Stimulated activated naive B cell treated with anti-CD40 and anti-IgM and Interleukin-4, amounts not matched to agents 10 μg/mL and 1 μg/mL and 100 μg/mL, for 72 hours (primary cell): ENCODE results near the gene RCAN2.

ENCODE experiments used
- ATAC-seq, 2 donors: fragments of 150-1000 bp; cut with Tn5 transposase; replicated peaks; 2 replicates each; pipeline ENCODE4 v1.10.0; 2021; ENCODE audit warnings: moderate library complexity in 1 of 2
- DNase-seq: peaks from one replicate; pipeline ENCODE4 v3.0.0; 2021
- H3K27ac Mint-ChIP-seq: one replicate; pipeline ENCODE4 v1.8.0; 2022; ENCODE audit warnings: mild to moderate bottlenecking, mixed read lengths
- H3K27me3 Mint-ChIP-seq, 2 donors: one replicate each; pipeline ENCODE4 v1.8.0; 2022; ENCODE audit warnings: mixed read lengths in 2 of 2
- H3K36me3 Mint-ChIP-seq, 2 donors: one replicate each; pipeline ENCODE4 v1.8.0; 2022; ENCODE audit warnings: mixed read lengths in 2 of 2, mild to moderate bottlenecking in 1 of 2
- H3K4me1 Mint-ChIP-seq, 2 donors: one replicate each; pipeline ENCODE4 v1.8.0; 2022; ENCODE audit warnings: mixed read lengths in 2 of 2, mild to moderate bottlenecking in 1 of 2
- H3K4me3 Mint-ChIP-seq, 2 donors: one replicate each; pipeline ENCODE4 v1.8.0; 2022; ENCODE audit warnings: mild to moderate bottlenecking in 2 of 2, mixed read lengths in 2 of 2, moderate library complexity in 1 of 2
- H3K9me3 Mint-ChIP-seq, 2 donors: one replicate each; pipeline ENCODE4 v1.8.0; 2022; ENCODE audit warnings: mixed read lengths in 2 of 2, mild to moderate bottlenecking in 1 of 2

RCAN2 gene

GRCh38 chr6:46234156-46234556 is 257.1 kb downstream of the RCAN2 start:
- H3K27ac Mint-ChIP-seq, result no peak overlapping the region
- no peak for ATAC-seq
- H3K36me3 Mint-ChIP-seq, result peaks cover 4% of the 10 kb centered on the region in 2 donors
- no peak for DNase-seq
- peaks cover 24 to 27% of the 10 kb centered on the region in 2 donors for H3K27me3 Mint-ChIP-seq
- H3K4me3 Mint-ChIP-seq, result no peak overlapping the region
- peaks cover 8 to 10% of the 10 kb centered on the region in 2 donors for H3K9me3 Mint-ChIP-seq
- no peaks in the 10 kb centered on the region for H3K4me1 Mint-ChIP-seq

GRCh38 chr6:46233129-46233528 is 258.1 kb downstream of the RCAN2 start:
- peaks cover 24 to 27% of the 10 kb centered on the region in 2 donors for H3K27me3 Mint-ChIP-seq
- peaks cover 4 to 6% of the 10 kb centered on the region in 2 donors for H3K36me3 Mint-ChIP-seq
- no peak overlapping the region for H3K27ac Mint-ChIP-seq
- DNase-seq, result no peak
- no peak overlapping the region for H3K4me3 Mint-ChIP-seq
- peaks cover 11 to 12% of the 10 kb centered on the region in 2 donors for H3K9me3 Mint-ChIP-seq
- no peak for ATAC-seq
- H3K4me1 Mint-ChIP-seq, result no peaks in the 10 kb centered on the region

- Mint-ChIP-seq H3K36me3 (peaks cover 2 to 3% of the 10 kb centered on the region in 2 donors), H3K4me3 (no peak overlapping the region), H3K27me3 (peaks cover 0 to 14% of the 10 kb centered on the region in 2 donors), H3K4me1 (peaks cover 35 to 63% of the 10 kb centered on the region in 2 donors), H3K9me3 (peaks cover 0 to 2% of the 10 kb centered on the region in 2 donors), H3K27ac (peak overlapping the region; percentile 22)
- no peak for ATAC-seq
- no peak for DNase-seq
Observed at GRCh38 chr6:46222286-46222685, 269.0 kb downstream of the RCAN2 start.

DNA sequence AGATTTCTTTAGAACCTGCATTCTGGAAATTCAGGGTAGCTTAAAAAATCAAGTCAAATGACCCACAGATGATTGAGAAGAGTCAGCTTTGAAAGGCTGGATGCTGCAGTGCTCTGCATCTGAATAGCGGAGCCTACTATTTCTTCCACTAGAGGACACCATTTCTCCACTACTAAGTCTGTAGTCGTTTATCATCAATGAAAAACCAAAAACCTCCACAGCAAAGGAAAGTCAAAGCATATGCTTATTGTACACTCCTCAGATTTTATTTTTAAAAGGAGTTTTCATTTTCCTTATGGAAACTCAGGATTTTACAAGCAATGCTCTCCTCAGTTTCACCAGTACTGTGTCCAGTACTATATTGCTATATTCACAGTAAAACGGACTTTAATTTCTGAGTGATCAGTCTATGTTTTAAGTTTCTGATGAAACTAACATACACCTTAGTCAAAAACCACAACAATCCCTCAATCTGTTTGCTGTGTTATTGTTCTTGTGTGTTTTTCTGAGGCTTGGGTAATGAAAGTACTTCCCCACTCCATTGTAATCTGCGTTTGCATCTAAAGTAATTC is 269.9 kb downstream of the RCAN2 start:
- peak overlapping the region; percentile 55 to 68 for H3K4me3 Mint-ChIP-seq
- H3K4me1 Mint-ChIP-seq, result peaks cover 43 to 65% of the 10 kb centered on the region in 2 donors
- H3K27me3 Mint-ChIP-seq, result peaks cover 0 to 14% of the 10 kb centered on the region in 2 donors
- peaks cover 0 to 2% of the 10 kb centered on the region in 2 donors for H3K9me3 Mint-ChIP-seq
- peaks cover 2 to 3% of the 10 kb centered on the region in 2 donors for H3K36me3 Mint-ChIP-seq
- DNase-seq (no peak), ATAC-seq (peak; percentile 54 to 61)
- H3K27ac Mint-ChIP-seq, result peak overlapping the region; percentile 97

DNA sequence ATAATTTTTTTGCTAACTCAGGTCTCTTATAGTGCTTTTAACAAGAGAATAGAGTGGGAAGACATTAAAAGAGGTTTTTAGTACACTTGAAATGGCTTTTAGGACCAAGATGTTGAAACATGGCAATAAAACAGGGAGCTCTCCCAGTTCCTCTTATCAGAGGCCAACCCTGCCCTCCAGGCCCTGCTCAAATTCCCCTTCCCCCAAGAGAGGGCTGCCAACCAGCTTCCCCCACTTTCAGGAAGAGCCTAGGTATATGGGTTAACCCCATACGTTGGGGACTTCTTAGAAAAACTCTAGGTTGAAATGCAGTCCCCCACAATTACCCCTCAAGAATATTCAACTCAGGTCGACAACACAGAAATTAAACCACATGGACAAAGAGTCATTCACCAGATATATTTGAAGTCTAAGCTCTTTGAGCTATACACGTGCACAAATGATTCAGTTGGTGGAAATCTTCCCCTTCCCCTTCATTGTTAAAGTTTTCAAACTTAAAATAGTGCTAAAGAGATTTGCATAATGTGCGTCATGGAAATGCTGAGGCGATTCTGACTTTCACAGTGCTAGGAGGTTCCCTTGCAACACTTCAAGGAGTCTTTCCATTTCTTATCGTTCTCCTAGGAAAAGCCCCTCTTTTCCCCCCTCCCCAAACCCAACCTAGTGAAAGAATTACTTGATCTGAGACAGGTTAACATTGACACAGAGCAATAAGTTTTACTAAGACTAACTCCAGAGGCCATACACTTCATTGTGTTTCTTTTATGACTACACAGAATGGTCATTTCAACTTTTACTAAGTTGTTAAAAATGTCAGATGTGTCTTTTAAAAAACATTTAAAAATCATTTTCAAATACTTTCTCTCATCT is 270.7 kb downstream of the RCAN2 start:
- ATAC-seq (peak; percentile 65 to 73), DNase-seq (peak; percentile 71)
- Mint-ChIP-seq H3K4me1 (peaks cover 41 to 62% of the 10 kb centered on the region in 2 donors), H3K36me3 (peaks cover 2 to 3% of the 10 kb centered on the region in 2 donors), H3K27ac (peak overlapping the region; percentile 97), H3K9me3 (peaks cover 0 to 2% of the 10 kb centered on the region in 2 donors), H3K4me3 (peak overlapping the region; percentile 55 to 68), H3K27me3 (peaks cover 0 to 7% of the 10 kb centered on the region in 2 donors)

GRCh38 chr6:46219661-46220060 is 271.6 kb downstream of the RCAN2 start:
- peaks cover 41 to 59% of the 10 kb centered on the region in 2 donors for H3K4me1 Mint-ChIP-seq
- H3K36me3 Mint-ChIP-seq, result no peaks in the 10 kb centered on the region
- no peaks in the 10 kb centered on the region for H3K9me3 Mint-ChIP-seq
- ATAC-seq (peak in 1 of 2 donors; percentile 22), DNase-seq (no peak)
- H3K27me3 Mint-ChIP-seq, result peaks cover 0 to 5% of the 10 kb centered on the region in 2 donors
- H3K27ac Mint-ChIP-seq, result peak overlapping the region; percentile 97
- peak overlapping the region in 1 of 2 donors; percentile 68 for H3K4me3 Mint-ChIP-seq

- Mint-ChIP-seq H3K27ac (peak overlapping the region; percentile 70), H3K4me1 (peaks cover 41 to 59% of the 10 kb centered on the region in 2 donors), H3K36me3 (no peaks in the 10 kb centered on the region), H3K9me3 (no peaks in the 10 kb centered on the region), H3K4me3 (peak overlapping the region in 1 of 2 donors; percentile 62), H3K27me3 (peaks cover 0 to 1% of the 10 kb centered on the region in 2 donors)
- no peak for ATAC-seq
- DNase-seq, result no peak
Observed at GRCh38 chr6:46218457-46218856, 272.8 kb downstream of the RCAN2 start.

- ATAC-seq (peak; percentile 83 to 85), DNase-seq (peak; percentile 73)
- no peaks in the 10 kb centered on the region for H3K27me3 Mint-ChIP-seq
- no peaks in the 10 kb centered on the region for H3K9me3 Mint-ChIP-seq
- H3K4me3 Mint-ChIP-seq, result peak overlapping the region; percentile 17 to 32
- no peaks in the 10 kb centered on the region for H3K36me3 Mint-ChIP-seq
- peaks cover 39 to 53% of the 10 kb centered on the region in 2 donors for H3K4me1 Mint-ChIP-seq
- peak overlapping the region; percentile 84 for H3K27ac Mint-ChIP-seq
Observed at GRCh38 chr6:46217671-46218131, 273.5 kb downstream of the RCAN2 start.

- ATAC-seq (no peak), DNase-seq (no peak)
- Mint-ChIP-seq H3K4me1 (peaks cover 39 to 52% of the 10 kb centered on the region in 2 donors), H3K27ac (peak overlapping the region; percentile 71), H3K4me3 (no peak overlapping the region), H3K9me3 (no peaks in the 10 kb centered on the region), H3K27me3 (no peaks in the 10 kb centered on the region), H3K36me3 (no peaks in the 10 kb centered on the region)
Observed at GRCh38 chr6:46216879-46217278, 274.4 kb downstream of the RCAN2 start.

DNA sequence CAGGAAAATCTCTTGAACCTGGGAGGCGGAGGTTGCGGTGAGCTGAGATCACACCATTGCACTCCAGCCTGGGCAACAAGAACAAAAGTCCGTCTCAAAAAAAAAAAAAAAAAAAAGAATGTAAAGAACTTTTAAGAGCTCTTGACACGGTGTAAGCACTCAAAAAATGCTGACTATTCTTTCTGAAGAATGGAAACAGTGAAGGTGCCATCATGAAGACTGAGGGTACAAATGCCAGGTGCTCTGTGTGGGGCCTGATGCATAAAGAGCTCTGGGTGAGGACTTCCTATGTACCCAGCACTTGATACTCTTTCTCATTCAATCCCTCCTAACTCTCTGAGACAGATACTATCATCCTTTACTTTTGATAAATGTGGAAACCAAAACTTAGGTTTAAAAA is 275.5 kb downstream of the RCAN2 start:
- Mint-ChIP-seq H3K9me3 (no peaks in the 10 kb centered on the region), H3K27ac (no peak overlapping the region), H3K27me3 (no peaks in the 10 kb centered on the region), H3K36me3 (no peaks in the 10 kb centered on the region), H3K4me3 (no peak overlapping the region), H3K4me1 (peaks cover 37 to 49% of the 10 kb centered on the region in 2 donors)
- ATAC-seq (no peak), DNase-seq (no peak)

GRCh38 chr6:46215213-46215612 is 276.0 kb downstream of the RCAN2 start:
- H3K4me3 Mint-ChIP-seq, result no peak overlapping the region
- ATAC-seq, result no peak

DNA sequence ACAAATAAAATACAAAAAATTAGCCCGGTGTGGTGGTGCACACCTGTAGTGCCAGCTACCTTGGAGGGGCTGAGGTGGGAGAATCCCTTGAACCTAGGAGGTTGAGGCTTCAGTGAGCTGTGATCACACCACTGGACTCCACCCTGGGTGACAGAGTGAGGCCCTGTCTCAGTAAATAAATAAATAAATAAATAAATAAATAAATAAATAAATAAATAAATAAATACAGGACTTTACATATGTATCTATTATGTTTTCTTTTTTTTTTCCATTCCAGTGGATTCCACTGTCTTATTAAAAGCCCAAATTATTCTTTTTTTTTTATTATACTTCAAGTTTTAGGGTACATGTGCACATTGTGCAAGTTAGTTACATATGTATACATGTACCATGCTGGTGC is 279.3 kb downstream of the RCAN2 start:
- H3K27me3 Mint-ChIP-seq, result peaks cover 0 to 14% of the 10 kb centered on the region in 2 donors
- H3K4me1 Mint-ChIP-seq, result peaks cover 7 to 10% of the 10 kb centered on the region in 2 donors
- ATAC-seq, result no peak
- no peaks in the 10 kb centered on the region for H3K36me3 Mint-ChIP-seq
- DNase-seq, result no peak
- H3K4me3 Mint-ChIP-seq, result no peak overlapping the region
- H3K9me3 Mint-ChIP-seq, result no peaks in the 10 kb centered on the region
- H3K27ac Mint-ChIP-seq, result no peak overlapping the region

More at GRCh38 chr6:46215213-46215612, 276.0 kb downstream of the RCAN2 start:
- Mint-ChIP-seq H3K9me3 (no peaks in the 10 kb centered on the region), H3K27ac (no peak overlapping the region), H3K27me3 (no peaks in the 10 kb centered on the region), H3K4me1 (peaks cover 32 to 43% of the 10 kb centered on the region in 2 donors), H3K36me3 (no peaks in the 10 kb centered on the region)
- no peak for DNase-seq

GRCh38 chr6:46210294-46210693 is 281.0 kb downstream of the RCAN2 start:
- H3K36me3 Mint-ChIP-seq, result no peaks in the 10 kb centered on the region
- H3K27ac Mint-ChIP-seq, result no peak overlapping the region
- H3K4me1 Mint-ChIP-seq, result no peaks in the 10 kb centered on the region
- no peak overlapping the region for H3K4me3 Mint-ChIP-seq
- H3K27me3 Mint-ChIP-seq, result peaks cover 5 to 19% of the 10 kb centered on the region in 2 donors
- ATAC-seq (no peak), DNase-seq (no peak)
- no peaks in the 10 kb centered on the region for H3K9me3 Mint-ChIP-seq

- Mint-ChIP-seq H3K4me3 (no peak overlapping the region), H3K9me3 (no peaks in the 10 kb centered on the region), H3K27ac (no peak overlapping the region), H3K4me1 (no peaks in the 10 kb centered on the region), H3K36me3 (no peaks in the 10 kb centered on the region), H3K27me3 (peaks cover 6 to 19% of the 10 kb centered on the region in 2 donors)
- ATAC-seq (no peak), DNase-seq (no peak)
Observed at GRCh38 chr6:46208303-46208702, 282.9 kb downstream of the RCAN2 start.
